Measurements from ENCODE around the gene GPR162.

DNA sequence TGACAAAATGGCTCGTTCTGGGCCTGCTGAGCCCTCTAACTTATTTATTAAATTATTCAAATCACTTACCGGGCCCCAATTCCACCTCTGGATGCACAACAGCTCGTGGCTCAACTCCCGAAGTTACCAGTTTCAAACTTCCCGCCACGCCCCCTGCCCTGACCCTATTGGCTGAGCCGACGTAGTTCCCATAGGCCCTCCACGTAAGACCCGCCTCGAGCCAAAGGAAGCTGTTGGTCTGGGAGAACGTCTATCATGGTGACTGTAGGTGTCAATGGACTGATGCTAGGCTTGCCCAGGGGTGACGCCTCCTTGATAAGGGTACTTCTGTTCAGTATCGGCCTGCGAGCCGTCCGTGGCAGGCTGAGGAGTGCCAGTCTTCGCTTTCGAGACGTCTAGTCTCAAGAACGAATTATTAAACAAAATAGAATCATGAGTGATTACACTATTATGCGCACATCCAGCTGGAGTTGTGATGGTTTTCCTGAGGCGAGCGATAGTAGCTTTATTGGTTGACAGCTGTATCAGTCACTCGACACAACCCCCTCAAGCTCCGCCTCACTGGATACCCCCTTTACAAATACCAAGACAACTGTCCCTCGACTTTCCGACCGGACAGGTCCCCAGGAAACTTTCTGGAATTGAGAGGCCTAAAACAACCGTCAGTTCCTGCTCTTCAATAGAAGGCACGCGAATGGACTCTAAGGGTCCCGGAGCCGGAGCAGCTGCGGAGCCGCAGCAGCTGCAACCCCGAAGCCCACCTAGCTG is 29.7 kb downstream of the GPR162 start, which contains the start of gene CDCA3:
- TF ChIP-seq CTCF (IDR thresholded peaks at IDR 0.05) (no peak), POLR2A (IDR thresholded peaks at IDR 0.05) (peak; percentile 90)

All from right lobe of liver (tissue), 4 donors.